Neural progenitor cell (in vitro differentiated cells): ENCODE data around the gene MORC4.

Source experiments
- EZH2 ChIP-seq: fragments of 200-600 bp; sonication (generic); IDR thresholded peaks from 2 replicates; pipeline ENCODE4 v1.6.1; 2017; ENCODE audit warnings: antibody characterized with exemption, mild to moderate bottlenecking, moderate library complexity
- TF ChIP-seq, protein P1 (sequence below): fragments of 200-600 bp; sonication (generic); IDR thresholded peaks from 2 replicates; pipeline ENCODE4 v1.5.1; 2017; ENCODE audit warnings: antibody characterized with exemption, mild to moderate bottlenecking

GRCh38 chrX:106952089-106952488 lies 47.9 kb downstream of the MORC4 start:
- TF ChIP-seq, protein P1, sequence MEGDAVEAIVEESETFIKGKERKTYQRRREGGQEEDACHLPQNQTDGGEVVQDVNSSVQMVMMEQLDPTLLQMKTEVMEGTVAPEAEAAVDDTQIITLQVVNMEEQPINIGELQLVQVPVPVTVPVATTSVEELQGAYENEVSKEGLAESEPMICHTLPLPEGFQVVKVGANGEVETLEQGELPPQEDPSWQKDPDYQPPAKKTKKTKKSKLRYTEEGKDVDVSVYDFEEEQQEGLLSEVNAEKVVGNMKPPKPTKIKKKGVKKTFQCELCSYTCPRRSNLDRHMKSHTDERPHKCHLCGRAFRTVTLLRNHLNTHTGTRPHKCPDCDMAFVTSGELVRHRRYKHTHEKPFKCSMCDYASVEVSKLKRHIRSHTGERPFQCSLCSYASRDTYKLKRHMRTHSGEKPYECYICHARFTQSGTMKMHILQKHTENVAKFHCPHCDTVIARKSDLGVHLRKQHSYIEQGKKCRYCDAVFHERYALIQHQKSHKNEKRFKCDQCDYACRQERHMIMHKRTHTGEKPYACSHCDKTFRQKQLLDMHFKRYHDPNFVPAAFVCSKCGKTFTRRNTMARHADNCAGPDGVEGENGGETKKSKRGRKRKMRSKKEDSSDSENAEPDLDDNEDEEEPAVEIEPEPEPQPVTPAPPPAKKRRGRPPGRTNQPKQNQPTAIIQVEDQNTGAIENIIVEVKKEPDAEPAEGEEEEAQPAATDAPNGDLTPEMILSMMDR: no peak
- no peak for TF ChIP-seq EZH2
